Lower leg skin (tissue), 3 donors: Measurements from ENCODE around the gene NUP62.

Source experiments
- POLR2A ChIP-seq, 2 donors: fragments of 450-650 bp; IDR thresholded peaks; one replicate each; pipeline ENCODE4 v1.6.1; 2016 to 2017; ENCODE audit warnings: antibody characterized with exemption in 2 of 2, mild to moderate bottlenecking in 1 of 2, moderate library complexity in 1 of 2
- TF ChIP-seq, protein P1 (sequence below), 3 donors: fragments of 450-650 bp; IDR thresholded peaks; one replicate each; pipeline ENCODE4 v1.5.1; 2016; ENCODE audit warnings: antibody characterized with exemption in 3 of 3, mild to moderate bottlenecking in 3 of 3, moderate library complexity in 2 of 3

DNA sequence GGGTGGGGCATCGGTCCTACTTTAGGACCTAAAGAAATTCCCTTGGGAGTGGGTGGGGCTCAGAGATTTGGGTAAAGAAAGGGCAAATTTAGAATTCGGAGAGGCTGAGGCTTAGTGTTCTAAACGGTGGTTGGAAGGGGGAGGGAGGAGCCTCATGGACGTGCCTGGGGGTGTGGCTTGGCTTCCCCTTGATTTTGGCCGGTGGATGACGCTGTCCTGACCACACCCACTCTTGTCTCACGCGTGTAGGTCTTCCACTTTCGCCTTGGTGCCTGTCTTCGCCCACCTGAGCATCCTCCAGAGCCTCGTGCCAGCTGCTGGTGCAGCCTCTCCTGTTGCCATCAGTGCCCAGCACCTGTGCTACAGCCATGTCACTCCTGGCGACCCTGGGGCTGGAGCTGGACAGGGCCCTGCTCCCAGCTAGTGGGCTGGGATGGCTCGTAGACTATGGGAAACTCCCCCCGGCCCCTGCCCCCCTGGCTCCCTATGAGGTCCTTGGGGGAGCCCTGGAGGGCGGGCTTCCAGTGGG, 1.2 kb upstream of the NUP62 start:
- TF ChIP-seq, protein P1, sequence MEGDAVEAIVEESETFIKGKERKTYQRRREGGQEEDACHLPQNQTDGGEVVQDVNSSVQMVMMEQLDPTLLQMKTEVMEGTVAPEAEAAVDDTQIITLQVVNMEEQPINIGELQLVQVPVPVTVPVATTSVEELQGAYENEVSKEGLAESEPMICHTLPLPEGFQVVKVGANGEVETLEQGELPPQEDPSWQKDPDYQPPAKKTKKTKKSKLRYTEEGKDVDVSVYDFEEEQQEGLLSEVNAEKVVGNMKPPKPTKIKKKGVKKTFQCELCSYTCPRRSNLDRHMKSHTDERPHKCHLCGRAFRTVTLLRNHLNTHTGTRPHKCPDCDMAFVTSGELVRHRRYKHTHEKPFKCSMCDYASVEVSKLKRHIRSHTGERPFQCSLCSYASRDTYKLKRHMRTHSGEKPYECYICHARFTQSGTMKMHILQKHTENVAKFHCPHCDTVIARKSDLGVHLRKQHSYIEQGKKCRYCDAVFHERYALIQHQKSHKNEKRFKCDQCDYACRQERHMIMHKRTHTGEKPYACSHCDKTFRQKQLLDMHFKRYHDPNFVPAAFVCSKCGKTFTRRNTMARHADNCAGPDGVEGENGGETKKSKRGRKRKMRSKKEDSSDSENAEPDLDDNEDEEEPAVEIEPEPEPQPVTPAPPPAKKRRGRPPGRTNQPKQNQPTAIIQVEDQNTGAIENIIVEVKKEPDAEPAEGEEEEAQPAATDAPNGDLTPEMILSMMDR (IDR thresholded peaks at IDR 0.05), result no peak
- TF ChIP-seq POLR2A (IDR thresholded peaks at IDR 0.05), result no peak
